Progenitor cell of endocrine pancreas (in vitro differentiated cells): Measurements from ENCODE around the gene SSTR3. TPM values are rescaled to one million over a fixed set of nuclear protein-coding genes. Genes with fewer than 3 reads are reported as not detected.

Experiments used
- total RNA-seq: library from RNA; stranded (reverse); gene quantifications from 2 replicates; pipeline ENCODE4 v1.2.1, GENCODE V29; 2021

SSTR3 gene
- total RNA-seq, 1 donor from 2014 or later = 1.9 TPM

Other genes starting within 250 kb of the SSTR3 start
- 41.9 and 44.5 TPM in 2 replicates for gene TST, start 193.0 kb downstream of the SSTR3 start, total RNA-seq
- 98.2 and 101 TPM in 2 replicates for gene MPST, start 192.7 kb downstream of the SSTR3 start, total RNA-seq
- gene KCTD17, start 160.7 kb downstream of the SSTR3 start, total RNA-seq = 37.3 and 38.8 TPM in 2 replicates
- gene TMPRSS6, start 102.8 kb downstream of the SSTR3 start, total RNA-seq = 12.6 and 16.4 TPM in 2 replicates
- not detected in 2 replicates for gene IL2RB, start 62.6 kb downstream of the SSTR3 start, total RNA-seq
- gene C1QTNF6, start 24.2 kb downstream of the SSTR3 start, total RNA-seq = 13.8 and 14.5 TPM in 2 replicates
- gene RAC2, start 31.8 kb upstream of the SSTR3 start, total RNA-seq = 1.7 and 1.9 TPM in 2 replicates
- not detected in 2 replicates for gene CYTH4, start 70.0 kb upstream of the SSTR3 start, total RNA-seq
- 0.36 and 0.44 TPM in 2 replicates for gene ELFN2, start 215.0 kb upstream of the SSTR3 start, total RNA-seq